Upper lobe of left lung (tissue), 6 donors: ENCODE data around the gene TBX20. TPM values are rescaled to one million over a fixed set of nuclear protein-coding genes. Genes with fewer than 3 reads are reported as not detected.

Experiments
- ATAC-seq, 2 donors: fragments of 200-7000 bp; cut with Tn5 transposase; one replicate each; pipeline ENCODE4 v1.9.1; 2022; ENCODE audit warnings: mild to moderate bottlenecking in 2 of 2, moderate library complexity in 2 of 2; ENCODE audit not compliant: low FRiP score in 2 of 2
- DNase-seq, 2 donors: peaks; one replicate each; pipeline ENCODE4 v3.0.0-alpha.2; 2019 to 2020
- H3K27ac ChIP-seq, 4 donors: fragments of 200-600 bp; sonication (generic); one replicate each; pipeline ENCODE4 v1.5.1; 2016 to 2019
- H3K27me3 ChIP-seq, 4 donors: fragments of 200-600 bp; sonication (generic); one replicate each; pipeline ENCODE4 v1.5.1; 2017 to 2019
- H3K36me3 ChIP-seq, 4 donors: fragments of 200-600 bp; sonication (generic); one replicate each; pipeline ENCODE4 v1.5.1; 2016 to 2019
- H3K4me1 ChIP-seq, 4 donors: fragments of 200-600 bp; sonication (generic); one replicate each; pipeline ENCODE4 v1.5.1; 2018 to 2019
- H3K4me3 ChIP-seq, 4 donors: fragments of 200-600 bp; sonication (generic); one replicate each; pipeline ENCODE4 v1.5.1; 2017 to 2019; ENCODE audit warnings: mild to moderate bottlenecking in 2 of 4, moderate library complexity in 1 of 4
- H3K9me3 ChIP-seq, 4 donors: fragments of 200-600 bp; sonication (generic); one replicate each; pipeline ENCODE4 v1.5.1; 2018 to 2019
- EP300 ChIP-seq, 4 donors: sonication (generic); formaldehyde crosslinking; IDR thresholded peaks; one replicate each; pipeline ENCODE4 v1.5.1; 2017; ENCODE audit warnings: antibody characterized with exemption in 4 of 4, control low read depth in 2 of 4
- POLR2A ChIP-seq, 4 donors: fragments of 450-650 bp; IDR thresholded peaks; one replicate each; pipeline ENCODE4 v1.5.1; 2016 to 2017; ENCODE audit warnings: antibody characterized with exemption in 4 of 4, mild to moderate bottlenecking in 2 of 4
- POLR2AphosphoS5 ChIP-seq, 2 donors: sonication (generic); formaldehyde crosslinking; IDR thresholded peaks; one replicate each; pipeline ENCODE4 v1.5.1; 2017; ENCODE audit warnings: antibody characterized with exemption in 2 of 2
- WGBS, 2 donors: methylation state at CpG; one replicate each; pipeline ENCODE4 v1.1.5; 2017 to 2018; 5-methylcytosine and 5-hydroxymethylcytosine counted together
- total RNA-seq, 6 donors: library from RNA; depleted of rRNA in 4 of 6; stranded (reverse); fragments of >200 nt in 4 of 6; gene quantifications; one replicate each; pipeline versions ENCODE4 v1.1.0 to v1.2.1, GENCODE V29; 2016 to 2021
- TF ChIP-seq, protein P1 (sequence below), 6 experiments: fragments of 450-650 bp in 4 of 6; fragments of 200-600 bp in 2 of 6; sonication (generic) in 2 of 6; IDR thresholded peaks; one replicate each; pipeline ENCODE4 v1.5.1; 2016 to 2019; ENCODE audit warnings: antibody characterized with exemption in 6 of 6
- donor health status: DM: no; HTN: no; CAD: no; lungs with moderate emphysema.
- donor health status: DM: no; HTN: yes; CAD: no; lungs with severe emphysema.

Gene TBX20
- total RNA-seq, 6 donors from 2014 or later = 0.17 to 2.2 (median 0.61) TPM; not detected in 3

DNA sequence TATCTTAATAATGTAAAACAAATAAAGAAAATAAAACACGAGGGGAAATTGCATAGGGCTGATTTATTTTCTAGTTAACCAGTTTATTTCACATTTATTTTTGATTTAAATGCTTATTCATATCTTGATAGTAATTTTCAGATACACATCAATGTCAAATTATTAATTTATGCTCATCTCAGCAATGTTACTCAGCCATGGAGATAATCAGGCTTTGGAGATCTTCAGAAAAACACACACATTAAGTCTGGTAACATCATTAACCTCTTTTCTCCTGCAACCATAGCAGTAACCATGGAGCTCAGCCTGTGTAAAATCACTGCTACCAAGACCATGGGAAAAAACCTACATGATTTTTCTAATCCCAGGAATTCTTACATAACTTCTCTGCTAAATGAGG is 31.9 kb upstream of the TBX20 start:
- Histone ChIP-seq H3K27ac (no peak overlapping the region), H3K9me3 (no peaks in the 10 kb centered on the region), H3K4me3 (no peak overlapping the region), H3K27me3 (no peaks in the 10 kb centered on the region), H3K4me1 (no peaks in the 10 kb centered on the region), H3K36me3 (no peaks in the 10 kb centered on the region)
- no peak for TF ChIP-seq EP300 (IDR thresholded peaks at IDR 0.05)
- TF ChIP-seq, protein P1, sequence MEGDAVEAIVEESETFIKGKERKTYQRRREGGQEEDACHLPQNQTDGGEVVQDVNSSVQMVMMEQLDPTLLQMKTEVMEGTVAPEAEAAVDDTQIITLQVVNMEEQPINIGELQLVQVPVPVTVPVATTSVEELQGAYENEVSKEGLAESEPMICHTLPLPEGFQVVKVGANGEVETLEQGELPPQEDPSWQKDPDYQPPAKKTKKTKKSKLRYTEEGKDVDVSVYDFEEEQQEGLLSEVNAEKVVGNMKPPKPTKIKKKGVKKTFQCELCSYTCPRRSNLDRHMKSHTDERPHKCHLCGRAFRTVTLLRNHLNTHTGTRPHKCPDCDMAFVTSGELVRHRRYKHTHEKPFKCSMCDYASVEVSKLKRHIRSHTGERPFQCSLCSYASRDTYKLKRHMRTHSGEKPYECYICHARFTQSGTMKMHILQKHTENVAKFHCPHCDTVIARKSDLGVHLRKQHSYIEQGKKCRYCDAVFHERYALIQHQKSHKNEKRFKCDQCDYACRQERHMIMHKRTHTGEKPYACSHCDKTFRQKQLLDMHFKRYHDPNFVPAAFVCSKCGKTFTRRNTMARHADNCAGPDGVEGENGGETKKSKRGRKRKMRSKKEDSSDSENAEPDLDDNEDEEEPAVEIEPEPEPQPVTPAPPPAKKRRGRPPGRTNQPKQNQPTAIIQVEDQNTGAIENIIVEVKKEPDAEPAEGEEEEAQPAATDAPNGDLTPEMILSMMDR (IDR thresholded peaks at IDR 0.05) = no peak
- no peak for TF ChIP-seq POLR2AphosphoS5 (IDR thresholded peaks at IDR 0.05)
- ATAC-seq (no peak), DNase-seq (no peak)
- WGBS, 2 donors = 16 to 24% methylated on average over 1 of the region's 1 CpG

DNA sequence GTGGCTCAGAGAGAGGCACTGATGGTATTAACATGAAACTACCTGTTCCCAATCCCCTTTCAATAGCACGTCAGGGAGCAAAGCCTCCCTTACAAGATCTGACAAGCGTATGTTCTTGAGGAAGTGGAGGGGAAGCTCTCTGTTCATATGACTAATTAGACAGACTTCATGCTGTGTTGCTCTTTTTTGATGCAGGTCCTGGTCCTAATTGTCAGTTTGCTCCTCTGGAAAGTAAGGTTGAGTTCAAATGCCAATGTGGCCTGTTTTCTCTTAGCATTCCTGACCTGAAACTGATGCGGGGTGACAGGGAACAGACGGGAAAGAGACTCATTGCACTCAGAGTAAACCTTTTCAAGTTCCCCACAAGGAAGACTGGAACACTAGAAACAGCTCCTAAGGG is 27.0 kb upstream of the TBX20 start:
- H3K27me3 ChIP-seq = no peaks in the 10 kb centered on the region
- 49 to 58% methylated on average over 4 of the region's 4 CpGs for WGBS, 2 donors
- TF ChIP-seq EP300 (IDR thresholded peaks at IDR 0.05) (no peak), POLR2A (IDR thresholded peaks at IDR 0.05) (no peak), POLR2AphosphoS5 (IDR thresholded peaks at IDR 0.05) (no peak)
- TF ChIP-seq, protein P1 (IDR thresholded peaks at IDR 0.05) = no peak

DNA sequence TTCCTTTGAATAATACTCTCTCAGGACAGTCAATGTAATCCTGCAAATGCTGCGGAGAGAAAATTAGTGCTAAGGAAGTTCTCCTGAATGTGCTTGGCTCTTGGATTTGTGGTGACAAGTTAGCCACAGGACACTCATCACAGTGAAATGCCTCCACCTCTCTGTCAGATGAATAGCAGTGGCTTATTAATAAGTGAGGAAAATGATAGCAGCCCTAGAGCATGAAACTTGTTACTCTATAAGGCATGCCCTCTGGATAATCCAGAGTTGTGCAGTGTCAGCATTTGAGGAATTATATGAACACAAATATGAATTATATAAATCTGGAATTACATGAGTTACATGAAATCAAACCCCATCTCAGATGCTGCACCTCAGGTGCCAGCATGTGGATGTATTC is 23.5 kb upstream of the TBX20 start:
- ATAC-seq = no peak
- H3K9me3 ChIP-seq = no peaks in the 10 kb centered on the region
- H3K4me1 ChIP-seq = no peaks in the 10 kb centered on the region
- DNase-seq = no peak
- TF ChIP-seq EP300 (IDR thresholded peaks at IDR 0.05) (no peak), POLR2A (IDR thresholded peaks at IDR 0.05) (no peak), POLR2AphosphoS5 (IDR thresholded peaks at IDR 0.05) (no peak)
- TF ChIP-seq, protein P1 (IDR thresholded peaks at IDR 0.05) = no peak
- no peak overlapping the region for H3K27ac ChIP-seq
- H3K27me3 ChIP-seq = no peaks in the 10 kb centered on the region
- 86 to 96% methylated on average over 1 of the region's 1 CpG for WGBS, 2 donors
- H3K36me3 ChIP-seq = no peaks in the 10 kb centered on the region
- no peak overlapping the region for H3K4me3 ChIP-seq

More for the DNA sequence above, 27.0 kb upstream of the TBX20 start:
- Histone ChIP-seq H3K27ac (no peak overlapping the region), H3K4me3 (no peak overlapping the region), H3K4me1 (no peaks in the 10 kb centered on the region), H3K9me3 (no peaks in the 10 kb centered on the region), H3K36me3 (no peaks in the 10 kb centered on the region)
- no peak for ATAC-seq
- no peak for DNase-seq

DNA sequence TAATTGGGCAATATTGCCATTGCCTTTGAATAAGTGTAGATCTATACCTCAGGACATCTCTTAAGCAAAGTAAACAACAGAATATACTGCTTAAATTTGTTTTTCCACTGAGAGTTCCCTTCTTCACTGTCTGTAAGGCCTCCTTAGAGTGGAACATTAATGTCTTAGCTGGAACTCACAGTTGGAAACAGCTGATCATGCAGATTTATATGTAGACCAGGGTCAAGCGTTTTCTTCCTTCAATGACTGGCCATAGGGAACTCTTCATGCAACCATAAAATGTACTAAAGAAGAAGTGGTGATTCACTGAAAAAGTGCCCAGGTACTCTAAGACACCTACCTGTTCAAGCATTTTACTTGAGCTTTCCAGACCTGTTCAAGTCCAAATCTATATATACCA is 18.3 kb upstream of the TBX20 start:
- no peak for TF ChIP-seq POLR2A (IDR thresholded peaks at IDR 0.05)
- Histone ChIP-seq H3K27ac (no peak overlapping the region), H3K9me3 (no peaks in the 10 kb centered on the region), H3K4me3 (no peak overlapping the region), H3K36me3 (no peaks in the 10 kb centered on the region), H3K27me3 (no peaks in the 10 kb centered on the region), H3K4me1 (no peaks in the 10 kb centered on the region)
- DNase-seq (no peak), ATAC-seq (no peak)
- 80 to 96% methylated on average over 1 of the region's 1 CpG for WGBS, 2 donors

DNA sequence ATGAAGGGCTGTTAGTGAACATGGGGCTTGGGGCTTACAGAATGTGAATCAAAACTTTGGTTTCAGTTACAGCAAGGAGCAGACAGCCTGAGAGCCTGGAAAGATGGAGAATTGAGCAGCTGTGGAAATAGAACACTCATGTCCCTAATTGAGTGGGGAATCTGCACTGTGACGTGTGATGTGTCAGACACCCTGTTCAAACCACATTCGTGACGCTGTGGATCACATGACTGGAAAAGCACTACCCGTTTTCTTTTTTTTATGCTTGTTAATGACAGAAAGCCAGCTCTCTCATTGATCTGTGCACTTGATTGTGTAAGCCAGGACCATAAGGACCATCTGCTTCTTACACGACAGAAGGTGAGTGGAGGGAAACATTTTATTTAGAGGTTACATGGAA is 15.1 kb upstream of the TBX20 start:
- 54 to 65% methylated on average over 5 of the region's 5 CpGs for WGBS, 2 donors
- Histone ChIP-seq H3K36me3 (no peaks in the 10 kb centered on the region), H3K27ac (no peak overlapping the region), H3K4me1 (no peaks in the 10 kb centered on the region), H3K27me3 (no peaks in the 10 kb centered on the region), H3K9me3 (no peaks in the 10 kb centered on the region), H3K4me3 (no peak overlapping the region)
- no peak for TF ChIP-seq EP300 (IDR thresholded peaks at IDR 0.05)
- no peak for TF ChIP-seq POLR2A (IDR thresholded peaks at IDR 0.05)
- TF ChIP-seq POLR2AphosphoS5 (IDR thresholded peaks at IDR 0.05) = no peak
- TF ChIP-seq, protein P1 (IDR thresholded peaks at IDR 0.05) = no peak
- ATAC-seq (no peak), DNase-seq (no peak)
